Keratinocyte (primary cell): ENCODE data around the gene RPP21.

Experiments
- EZH2 ChIP-seq: IDR thresholded peaks from one replicate; pipeline ENCODE4 v1.6.1; 2012; ENCODE audit warnings: inconsistent platforms, mild to moderate bottlenecking, low read length, moderate library complexity
- TF ChIP-seq, protein P1 (sequence below), 3 experiments: IDR thresholded peaks in 1 of 3; conservative IDR thresholded peaks in 1 of 3; optimal IDR thresholded peaks in 1 of 3; 2 replicates in 2 of 3; 3 replicates in 1 of 3; pipeline versions ENCODE3 to v1.5.1; 2011; ENCODE audit warnings: low read length in 3 of 3, mild to moderate bottlenecking in 3 of 3, moderate library complexity in 2 of 3, control low read depth in 1 of 3, inconsistent platforms in 1 of 3; ENCODE audit not compliant: insufficient read depth in 2 of 3; ENCODE audit errors: extremely low read depth in 1 of 3

DNA sequence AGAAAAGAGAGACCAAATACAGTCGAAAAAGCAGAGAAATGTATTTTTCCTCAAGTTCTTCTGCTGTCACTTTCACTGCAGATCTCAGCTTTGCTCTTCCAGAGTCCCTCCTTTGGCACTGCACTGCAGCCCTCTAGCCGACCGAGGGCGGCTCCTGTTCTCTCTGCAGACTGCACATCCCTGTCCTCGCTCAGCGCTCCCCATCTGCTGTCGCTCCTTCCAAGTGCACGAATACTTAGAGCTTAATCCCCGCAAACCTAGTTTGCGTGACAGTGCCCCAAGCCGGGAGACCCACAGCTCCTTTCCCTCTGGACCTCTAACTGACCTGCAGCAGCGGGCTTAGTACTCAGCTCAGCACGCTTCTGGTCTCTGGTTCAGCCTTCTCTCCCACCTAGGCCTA, 15.2 kb downstream of the RPP21 start:
- TF ChIP-seq, protein P1, sequence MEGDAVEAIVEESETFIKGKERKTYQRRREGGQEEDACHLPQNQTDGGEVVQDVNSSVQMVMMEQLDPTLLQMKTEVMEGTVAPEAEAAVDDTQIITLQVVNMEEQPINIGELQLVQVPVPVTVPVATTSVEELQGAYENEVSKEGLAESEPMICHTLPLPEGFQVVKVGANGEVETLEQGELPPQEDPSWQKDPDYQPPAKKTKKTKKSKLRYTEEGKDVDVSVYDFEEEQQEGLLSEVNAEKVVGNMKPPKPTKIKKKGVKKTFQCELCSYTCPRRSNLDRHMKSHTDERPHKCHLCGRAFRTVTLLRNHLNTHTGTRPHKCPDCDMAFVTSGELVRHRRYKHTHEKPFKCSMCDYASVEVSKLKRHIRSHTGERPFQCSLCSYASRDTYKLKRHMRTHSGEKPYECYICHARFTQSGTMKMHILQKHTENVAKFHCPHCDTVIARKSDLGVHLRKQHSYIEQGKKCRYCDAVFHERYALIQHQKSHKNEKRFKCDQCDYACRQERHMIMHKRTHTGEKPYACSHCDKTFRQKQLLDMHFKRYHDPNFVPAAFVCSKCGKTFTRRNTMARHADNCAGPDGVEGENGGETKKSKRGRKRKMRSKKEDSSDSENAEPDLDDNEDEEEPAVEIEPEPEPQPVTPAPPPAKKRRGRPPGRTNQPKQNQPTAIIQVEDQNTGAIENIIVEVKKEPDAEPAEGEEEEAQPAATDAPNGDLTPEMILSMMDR (optimal IDR thresholded peaks at IDR 0.05 in 1 of 3, IDR thresholded peaks at IDR 0.05 in 1 of 3, conservative IDR thresholded peaks at IDR 0.05 in 1 of 3; ENCODE audit: extremely low read depth in 1 of 3, insufficient read depth in 2 of 3, low read length in 3 of 3), result no peak
- no peak for TF ChIP-seq EZH2
